GM12875 (cell line): ENCODE results near the gene ADGRG1.

Experiments used
- H3K4me3 ChIP-seq: one replicate; pipeline ENCODE4 v1.5.1; 2011; ENCODE audit warnings: low read depth, low read length, control low read depth
- CTCF ChIP-seq: IDR thresholded peaks from 2 replicates; pipeline ENCODE4 v1.5.1; 2011; ENCODE audit warnings: low read depth, mild to moderate bottlenecking, control low read depth, inconsistent platforms, low read length, moderate library complexity, borderline replicate concordance; ENCODE audit not compliant: insufficient read depth

The ADGRG1 gene

DNA sequence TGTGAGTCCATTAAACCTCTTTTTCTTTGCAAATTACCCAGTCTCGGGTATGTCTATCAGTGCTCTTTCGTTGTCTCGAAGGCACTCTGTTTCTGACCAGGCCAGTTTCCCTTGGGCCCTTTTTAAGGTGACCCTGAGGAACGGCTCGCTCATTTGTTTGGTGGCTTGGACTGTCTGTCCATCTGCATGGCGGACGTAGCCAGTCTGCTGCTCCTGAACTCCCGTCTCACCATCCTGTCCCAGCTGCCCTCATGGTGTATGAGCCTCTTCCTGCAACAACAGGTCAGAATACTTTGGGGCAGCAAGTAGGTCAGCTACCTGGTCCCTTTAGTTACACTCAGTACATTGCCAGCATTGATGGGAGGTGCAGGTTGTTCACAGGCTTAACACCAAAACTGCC, 85.2 kb downstream of the ADGRG1 start:
- H3K4me3 ChIP-seq, result no peak overlapping the region
- TF ChIP-seq CTCF, result no peak

- TF ChIP-seq CTCF, result no peak
- H3K4me3 ChIP-seq, result no peak overlapping the region
These were observed 85.6 kb downstream of the ADGRG1 start for GRCh38 chr16:57714047-57714446.
